Iris pigment epithelial cell (primary cell): ENCODE data around the gene CHD2.
"Not testable (repeated sequence)": the region's sequence is repeated elsewhere in the genome, so short reads cannot be mapped to it uniquely, and the experiment has no call there.

Experiments used
- DNase-seq: peaks from one replicate; pipeline ENCODE4 v3.0.0-alpha.2; 2011; ENCODE audit warnings: low read depth

CHD2 gene

GRCh38 chr15:93049914-93050578 lies 149.9 kb downstream of the CHD2 start:
- DNase-seq, result no peak

- DNase-seq, result no peak
Observed at GRCh38 chr15:93050648-93051047, 150.5 kb downstream of the CHD2 start.

DNA sequence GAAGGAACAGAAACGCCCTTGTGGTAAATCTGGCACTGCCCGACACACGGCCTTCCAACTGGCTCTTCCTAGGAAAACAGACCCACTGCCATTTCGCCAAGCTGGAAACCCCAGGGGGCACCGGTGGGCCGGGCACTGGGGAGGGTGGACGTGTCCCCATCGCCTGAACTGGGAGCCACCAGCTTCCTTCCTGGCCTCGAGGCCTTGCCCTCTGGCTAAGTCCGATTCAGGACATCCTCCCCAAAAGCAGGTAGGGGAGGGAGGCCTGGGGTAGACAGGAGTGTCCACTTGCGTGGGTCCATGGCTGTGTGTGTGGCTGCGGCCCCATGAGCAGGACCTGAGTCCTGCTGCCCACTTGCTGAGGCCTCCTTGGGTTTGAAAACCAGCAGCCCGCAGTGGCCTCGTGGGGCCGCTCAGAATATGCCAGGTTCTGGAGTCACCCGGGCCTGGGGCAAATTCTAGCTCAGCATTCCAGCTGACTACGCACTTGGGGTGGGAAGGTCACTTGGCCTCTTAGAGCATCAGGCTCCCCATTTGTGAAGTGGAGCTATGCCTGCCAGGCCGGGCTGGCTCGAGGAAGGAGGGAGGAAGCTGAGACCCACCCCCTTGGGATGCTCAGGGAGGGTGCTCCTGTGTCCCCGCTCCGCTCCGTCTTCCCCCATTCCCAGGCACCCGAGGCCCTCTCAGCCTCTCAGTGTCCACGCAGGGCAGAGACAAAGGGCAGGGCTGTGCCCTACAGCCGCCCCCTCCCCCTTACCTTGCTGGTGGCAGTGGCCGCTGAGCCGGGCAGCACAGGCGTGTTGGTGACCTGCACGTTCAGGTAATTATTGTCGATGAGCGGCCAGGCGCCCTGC lies 151.3 kb downstream of the CHD2 start:
- no peak for DNase-seq

DNA sequence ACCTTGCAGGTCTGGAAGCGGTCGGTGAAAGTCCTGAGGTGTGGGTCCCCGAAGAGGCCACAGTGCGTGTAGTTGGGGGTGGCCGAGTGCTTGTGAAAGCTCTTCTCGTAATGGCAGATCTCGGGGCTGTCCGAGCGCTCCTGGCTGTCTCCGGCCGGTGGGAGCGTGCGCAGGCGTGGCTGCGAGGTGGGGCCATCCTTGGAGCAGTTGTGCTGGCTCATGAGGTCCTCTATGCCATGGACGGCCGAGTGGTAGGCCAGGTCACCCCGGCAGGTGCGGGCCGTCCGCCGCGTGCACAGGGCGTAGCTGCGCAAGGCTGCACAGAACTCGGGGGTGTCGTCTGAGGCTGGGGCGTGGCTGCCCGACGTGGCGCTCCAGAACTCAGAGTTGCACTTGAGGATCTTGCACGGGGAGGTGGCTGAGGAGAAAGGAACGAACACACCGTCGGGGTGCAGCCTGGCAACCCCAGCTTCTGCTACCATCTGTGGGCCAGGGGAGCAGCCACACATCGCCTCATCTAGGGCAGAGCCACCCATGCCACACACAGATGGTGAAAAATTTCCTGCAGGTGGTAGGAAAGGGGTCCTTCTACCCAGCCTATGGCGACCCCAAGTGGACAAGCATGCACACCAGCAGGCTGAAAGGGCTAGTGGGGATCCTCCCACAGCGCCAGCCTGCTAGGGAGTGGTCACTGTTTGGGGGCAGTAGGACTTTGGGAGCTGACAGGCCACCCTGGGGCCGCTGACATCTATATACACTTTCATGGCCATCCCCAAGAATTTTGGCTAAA lies 152.2 kb downstream of the CHD2 start:
- no peak for DNase-seq

DNA sequence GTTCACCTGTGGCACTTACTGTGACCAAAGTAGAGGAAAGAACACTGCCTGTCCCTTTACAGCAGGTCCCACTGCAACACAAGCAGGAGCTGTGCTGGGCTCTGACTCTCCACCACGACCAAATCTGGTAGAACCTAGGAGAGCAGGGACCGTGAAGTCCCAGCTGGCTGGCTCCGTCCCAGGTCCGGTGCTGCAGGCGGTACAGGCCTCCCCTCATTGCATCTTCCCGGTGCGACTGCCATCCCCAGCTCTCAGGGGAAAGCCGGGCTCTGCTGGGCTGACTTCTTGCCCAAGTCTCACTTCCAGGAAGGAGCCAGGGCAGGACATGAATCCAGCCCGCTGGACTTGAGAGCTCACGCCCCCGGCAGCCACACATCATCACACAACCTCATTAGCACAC lies 155.1 kb downstream of the CHD2 start:
- no peak for DNase-seq

- DNase-seq, result no peak
Observed at GRCh38 chr15:93056836-93057235, 156.7 kb downstream of the CHD2 start.

- no peak for DNase-seq
Observed at GRCh38 chr15:93057618-93058017, 157.5 kb downstream of the CHD2 start.

DNA sequence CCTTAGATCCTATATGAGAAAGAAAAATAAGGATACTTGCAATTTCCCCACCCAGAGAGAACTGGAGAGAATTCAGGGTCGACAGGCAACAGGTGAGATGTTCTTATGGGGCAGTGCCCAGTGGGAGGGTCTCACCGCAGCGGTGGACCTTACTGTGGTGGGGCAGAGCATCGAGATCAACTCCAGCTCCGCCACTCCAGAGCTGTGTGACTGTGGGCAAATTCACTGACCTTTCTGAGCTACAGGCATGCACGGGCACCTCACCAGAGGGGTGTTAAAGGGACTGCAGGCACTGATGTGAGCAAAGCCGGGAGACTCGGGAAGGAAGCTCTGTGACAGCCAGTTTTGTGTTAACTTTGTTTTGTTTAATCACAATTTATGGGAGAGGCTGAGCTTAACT lies 158.0 kb downstream of the CHD2 start:
- DNase-seq, result no peak

- DNase-seq, result no peak
Observed at GRCh38 chr15:93058904-93059427, 158.8 kb downstream of the CHD2 start.

GRCh38 chr15:93059442-93059841 lies 159.3 kb downstream of the CHD2 start:
- no peak for DNase-seq

DNA sequence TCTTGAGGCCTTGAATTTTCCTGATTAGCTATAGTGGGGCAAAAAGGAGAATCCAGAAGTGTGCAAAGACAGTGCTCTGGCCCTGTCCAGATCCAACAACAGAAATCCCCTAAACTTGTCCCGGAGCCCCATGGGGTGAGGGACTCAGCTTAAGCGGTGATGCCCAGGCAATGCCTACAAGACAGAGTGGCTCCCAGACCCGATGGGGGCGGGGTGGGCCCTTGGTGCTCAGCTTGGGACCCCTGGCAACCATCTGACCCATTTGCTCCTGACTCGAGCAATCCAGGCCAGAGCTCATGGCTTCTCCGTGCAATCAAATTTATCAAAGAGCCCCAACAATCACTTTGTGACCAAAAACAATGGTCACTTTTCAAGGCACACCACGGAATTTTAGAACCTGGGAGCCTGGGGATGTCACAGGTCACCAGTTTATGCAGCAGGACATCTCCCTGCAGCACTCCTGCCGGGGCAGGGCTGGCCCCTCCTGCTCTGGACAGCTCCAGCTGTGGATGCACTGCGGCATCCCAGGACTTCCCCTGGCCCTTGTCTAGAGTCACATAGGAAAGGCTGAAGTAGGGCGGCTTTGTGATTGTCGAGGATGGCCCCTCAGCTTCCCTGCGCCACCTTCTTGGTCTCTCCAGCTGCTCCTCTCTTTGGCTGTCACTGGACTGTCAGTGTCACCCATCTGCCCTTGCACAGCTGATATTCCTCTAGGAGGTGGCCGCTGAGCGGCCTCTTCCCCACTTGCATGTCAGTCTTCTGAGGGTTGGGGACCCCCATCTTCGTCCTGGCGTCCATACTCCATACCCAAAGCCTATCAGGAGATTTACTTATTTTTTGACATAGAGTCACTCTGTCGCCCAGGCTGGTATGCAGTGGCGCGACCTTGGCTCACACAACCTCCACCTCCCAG lies 160.5 kb downstream of the CHD2 start:
- DNase-seq, result no peak

- DNase-seq, result not testable (repeated sequence)
Observed at GRCh38 chr15:93062628-93063261, 162.6 kb downstream of the CHD2 start.

DNA sequence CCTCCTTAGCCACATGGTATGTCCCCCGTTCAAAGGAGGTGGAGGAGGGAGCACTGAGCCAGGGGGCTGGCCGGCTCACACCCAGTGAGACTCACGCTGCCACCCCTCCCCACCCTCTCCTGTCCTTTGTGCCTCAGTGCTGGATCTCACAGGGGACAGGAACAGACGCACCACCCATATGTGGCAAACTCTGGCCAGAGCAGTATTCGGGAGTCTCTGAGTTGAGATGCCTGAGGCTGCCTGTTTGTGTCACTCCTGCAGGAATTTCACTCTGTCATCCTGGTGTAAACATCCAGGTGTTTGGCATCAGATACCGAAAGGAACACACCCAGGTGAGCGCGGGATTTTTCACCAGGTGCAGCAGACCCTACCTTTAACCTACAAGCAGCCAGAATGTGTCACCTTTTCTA lies 163.1 kb downstream of the CHD2 start:
- DNase-seq, result no peak

GRCh38 chr15:93063796-93064690 lies 163.9 kb downstream of the CHD2 start:
- DNase-seq, result no peak

GRCh38 chr15:93065641-93066045 lies 165.5 kb downstream of the CHD2 start:
- DNase-seq, result no peak

- no peak for DNase-seq
Observed at GRCh38 chr15:93066224-93066681, 166.1 kb downstream of the CHD2 start.

GRCh38 chr15:93066834-93067648 lies 166.9 kb downstream of the CHD2 start:
- DNase-seq, result no peak

GRCh38 chr15:93067649-93068085 lies 167.5 kb downstream of the CHD2 start:
- DNase-seq, result no peak
